RWPE2 (cell line): Measurements from ENCODE around the gene ERMP1.

Experiments used
- ATAC-seq: fragments of 200-7000 bp; cut with Tn5 transposase; 3 replicates; pipeline ENCODE4 v1.9.1; 2021; ENCODE audit warnings: low read depth
- DNase-seq: peaks from one replicate; pipeline ENCODE4 v3.0.0-alpha.2; 2020; ENCODE audit warnings: low spot score
- H3K27ac ChIP-seq: fragments of 450-650 bp; 2 replicates; pipeline ENCODE4 v1.5.1; 2017; ENCODE audit warnings: mild to moderate bottlenecking; ENCODE audit not compliant: poor library complexity, severe bottlenecking
- H3K27me3 ChIP-seq: fragments of 250-450 bp; sonication (Bioruptor Pico); 2 replicates; pipeline ENCODE4 v1.5.1; 2021; ENCODE audit warnings: mild to moderate bottlenecking, moderate library complexity; ENCODE audit not compliant: insufficient read depth, poor library complexity, severe bottlenecking
- H3K36me3 ChIP-seq: fragments of 250-450 bp; sonication (Bioruptor Pico); 2 replicates; pipeline ENCODE4 v1.5.1; 2020; ENCODE audit warnings: low read depth, mild to moderate bottlenecking, moderate library complexity
- H3K4me1 ChIP-seq: fragments of 250-450 bp; sonication (Bioruptor Pico); 2 replicates; pipeline ENCODE4 v1.5.1; 2021; ENCODE audit warnings: mild to moderate bottlenecking, moderate library complexity; ENCODE audit not compliant: insufficient read depth, poor library complexity, severe bottlenecking
- H3K4me3 ChIP-seq: fragments of 250-450 bp; sonication (Bioruptor Pico); 2 replicates; pipeline ENCODE4 v1.5.1; 2021; ENCODE audit warnings: mild to moderate bottlenecking, moderate library complexity; ENCODE audit not compliant: severe bottlenecking
- H3K9me3 ChIP-seq: fragments of 250-450 bp; sonication (Bioruptor Pico); 2 replicates; pipeline ENCODE4 v1.5.1; 2021; ENCODE audit warnings: mild to moderate bottlenecking, moderate library complexity; ENCODE audit not compliant: severe bottlenecking
- CTCF ChIP-seq: fragments of 450-650 bp; IDR thresholded peaks from one replicate; pipeline ENCODE4 v1.5.1; 2017; ENCODE audit warnings: mild to moderate bottlenecking, moderate library complexity; ENCODE audit not compliant: poor library complexity, severe bottlenecking

The ERMP1 gene

GRCh38 chr9:5748438-5748837 lies 84.5 kb downstream of the ERMP1 start:
- ATAC-seq (no peak), DNase-seq (no peak)
- H3K27me3 ChIP-seq, result no peaks in the 10 kb centered on the region
- H3K4me3 ChIP-seq, result no peak overlapping the region
- no peaks in the 10 kb centered on the region for H3K9me3 ChIP-seq
- no peaks in the 10 kb centered on the region for H3K4me1 ChIP-seq
- peaks cover 62% of the 10 kb centered on the region for H3K36me3 ChIP-seq
- no peak overlapping the region for H3K27ac ChIP-seq
- TF ChIP-seq CTCF, result no peak

DNA sequence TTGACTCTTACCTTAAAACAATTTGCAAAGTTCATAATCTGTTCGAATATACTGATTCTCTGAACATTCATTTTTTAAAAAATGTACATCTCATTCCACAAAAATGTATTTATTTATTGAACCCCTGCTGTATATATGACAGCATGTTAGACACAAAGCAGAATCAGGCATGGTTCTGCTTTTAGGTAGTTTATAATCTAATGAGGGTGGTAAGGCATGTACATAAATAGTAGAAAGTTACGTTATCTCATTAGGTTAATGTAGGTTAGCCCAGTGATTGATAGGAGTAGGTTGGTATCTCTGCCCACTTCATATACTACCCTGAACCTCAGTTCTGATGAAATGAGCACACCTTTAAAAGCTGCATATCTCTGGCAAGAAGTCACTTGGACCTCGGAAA lies 89.8 kb downstream of the ERMP1 start:
- no peak for TF ChIP-seq CTCF
- ATAC-seq, result no peak
- H3K36me3 ChIP-seq, result peaks cover 68% of the 10 kb centered on the region

DNA sequence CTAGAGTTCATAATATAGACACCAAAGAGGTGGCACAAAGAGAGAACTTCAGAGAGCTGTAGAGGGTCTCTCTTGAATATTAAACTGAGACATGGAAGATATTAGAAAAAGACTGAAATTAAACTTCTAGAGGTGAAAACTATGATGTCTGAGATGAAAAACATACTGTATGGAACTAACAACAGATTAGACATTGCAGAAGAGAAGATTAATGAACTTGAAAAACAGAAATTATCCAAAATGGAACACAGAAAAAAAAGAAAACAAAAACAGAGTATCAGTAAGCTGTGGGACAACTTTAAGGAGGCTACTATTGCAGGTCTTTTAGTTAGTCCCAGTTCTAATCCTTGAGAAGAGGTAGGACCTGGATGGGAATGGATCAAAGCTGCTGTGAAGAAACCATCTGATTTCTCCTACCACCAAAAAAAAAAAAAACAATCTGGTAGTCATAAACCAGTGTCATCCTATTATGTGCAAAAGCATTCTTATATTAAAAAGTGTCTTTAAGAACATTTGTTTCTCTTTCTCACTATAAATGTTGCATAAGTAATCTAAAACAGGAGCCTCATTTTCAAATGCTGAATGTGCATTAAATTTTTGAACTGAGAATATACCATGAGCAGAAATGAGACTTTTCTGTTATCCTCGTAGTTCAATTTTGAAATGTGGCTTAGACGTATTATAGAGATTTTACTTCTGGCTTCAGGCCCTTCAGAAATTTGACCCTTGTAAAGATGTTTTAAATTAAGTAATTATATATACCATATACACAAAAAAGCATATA lies 96.2 kb downstream of the ERMP1 start:
- H3K4me3 ChIP-seq, result no peak overlapping the region
- no peaks in the 10 kb centered on the region for H3K4me1 ChIP-seq
- DNase-seq (no peak), ATAC-seq (no peak)
- peaks cover 50% of the 10 kb centered on the region for H3K36me3 ChIP-seq
- H3K27ac ChIP-seq, result no peak overlapping the region
- no peaks in the 10 kb centered on the region for H3K9me3 ChIP-seq
- H3K27me3 ChIP-seq, result no peaks in the 10 kb centered on the region
- TF ChIP-seq CTCF, result no peak

More for the DNA sequence above, 89.8 kb downstream of the ERMP1 start:
- Histone ChIP-seq H3K4me1 (no peaks in the 10 kb centered on the region), H3K4me3 (no peak overlapping the region), H3K9me3 (no peaks in the 10 kb centered on the region), H3K27ac (no peak overlapping the region), H3K27me3 (no peaks in the 10 kb centered on the region)
- no peak for DNase-seq

DNA sequence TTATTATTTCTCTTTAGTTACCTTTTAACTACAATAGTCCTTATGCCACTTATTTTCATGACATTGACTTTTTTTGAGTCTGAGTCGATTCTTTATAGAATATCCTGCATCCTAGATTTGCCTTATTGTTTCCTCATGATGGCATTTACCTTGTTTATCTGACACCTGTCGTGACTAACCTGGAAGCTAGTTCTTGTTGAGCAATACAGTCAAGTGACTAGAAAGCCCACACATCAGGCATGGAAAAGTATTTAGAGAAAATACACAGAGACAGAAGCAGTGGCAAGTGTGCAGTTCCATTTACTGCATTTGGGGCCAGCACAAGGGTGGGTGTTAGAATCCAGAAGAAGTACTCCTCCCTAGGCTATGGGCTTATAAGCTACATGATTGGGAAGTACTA lies 97.8 kb downstream of the ERMP1 start:
- no peak for DNase-seq
- Histone ChIP-seq H3K9me3 (no peaks in the 10 kb centered on the region), H3K4me1 (no peaks in the 10 kb centered on the region), H3K27ac (no peak overlapping the region), H3K4me3 (no peak overlapping the region), H3K27me3 (no peaks in the 10 kb centered on the region), H3K36me3 (peaks cover 47% of the 10 kb centered on the region)
- TF ChIP-seq CTCF, result no peak
- ATAC-seq, result no peak
